GM13976 (cell line): ENCODE results near the gene EDN1.

ENCODE experiments used
- DNase-seq: peaks from one replicate; pipeline ENCODE4 v3.0.0; 2012; ENCODE audit warnings: low spot score
- CTCF ChIP-seq: IDR thresholded peaks from 2 replicates; pipeline ENCODE4 v1.5.1; 2012; ENCODE audit warnings: borderline replicate concordance, mild to moderate bottlenecking; ENCODE audit not compliant: insufficient read depth; ENCODE audit errors: extremely low read depth, missing control alignments, control extremely low read depth
- in situ Hi-C: fragments of 300-500 bp; cut with MboI; formaldehyde crosslinking; loops from one replicate; pipeline ENCODE4 v1.12.0; 2022; ENCODE audit warnings: low sequenced_read_pairs, mixed read lengths, inconsistent platforms; ENCODE audit not compliant: unreplicated experiment

The EDN1 gene

GRCh38 chr6:12277386-12277785, 12.8 kb upstream of the EDN1 start:
- DNase-seq = no peak
- no peak for TF ChIP-seq CTCF
- in situ Hi-C loops = loop anchor here (10.0 kb wide), 2 partner anchors 123 to 623 kb away; no protein-coding TSS in a partner anchor

DNA sequence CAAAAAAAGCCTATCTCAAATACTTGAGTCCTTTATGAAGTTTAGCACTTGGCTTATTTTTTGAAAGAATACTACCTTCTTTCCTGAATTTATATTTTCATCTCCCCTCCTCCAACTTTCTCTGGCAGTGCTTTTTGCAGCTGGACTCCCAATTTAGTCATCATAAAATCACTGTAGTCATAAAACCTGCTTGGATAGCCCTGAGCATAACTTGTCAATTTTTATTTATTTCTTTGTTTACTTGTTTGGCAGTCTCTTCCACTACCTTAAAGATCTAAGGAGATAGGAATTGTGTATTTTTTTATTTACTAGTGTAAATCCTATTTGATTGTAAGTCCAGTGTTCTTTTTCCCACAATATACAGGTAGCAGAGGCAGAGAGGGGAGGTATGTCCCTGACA, 11.2 kb upstream of the EDN1 start:
- no peak for DNase-seq
- in situ Hi-C loops = loop anchor here (10.0 kb wide), 2 partner anchors 124 to 624 kb away; no protein-coding TSS in a partner anchor
- no peak for TF ChIP-seq CTCF

- no peak for DNase-seq
- no peak for TF ChIP-seq CTCF
- in situ Hi-C loops = loop anchor here (10.0 kb wide), 2 partner anchors 125 to 625 kb away; no protein-coding TSS in a partner anchor
Measured at GRCh38 chr6:12279322-12280091, 10.7 kb upstream of the EDN1 start.

- TF ChIP-seq CTCF = no peak
- no peak for DNase-seq
- in situ Hi-C loops = no loop called here
Measured at GRCh38 chr6:12280458-12280857, 9.7 kb upstream of the EDN1 start.

DNA sequence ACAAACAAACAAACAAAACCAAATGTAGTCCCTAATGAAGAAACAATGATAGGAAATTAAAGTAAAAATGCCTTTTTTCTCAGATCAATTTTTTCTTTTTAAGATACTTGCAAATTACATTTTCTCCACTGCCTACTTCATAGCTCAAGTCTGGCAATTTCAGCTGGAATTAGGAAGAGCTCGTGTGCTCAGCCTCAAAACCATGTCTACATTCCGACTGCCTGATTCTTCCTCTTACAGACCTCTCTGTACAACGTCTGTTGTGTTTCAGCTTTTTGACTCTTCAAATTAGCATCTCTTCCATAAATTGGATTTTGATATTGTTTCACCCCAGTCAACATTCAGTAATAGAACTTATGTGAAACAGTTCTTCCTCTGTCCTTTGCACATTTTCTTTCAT, 9.3 kb upstream of the EDN1 start:
- DNase-seq = no peak
- TF ChIP-seq CTCF = no peak
- in situ Hi-C loops = no loop called here

DNA sequence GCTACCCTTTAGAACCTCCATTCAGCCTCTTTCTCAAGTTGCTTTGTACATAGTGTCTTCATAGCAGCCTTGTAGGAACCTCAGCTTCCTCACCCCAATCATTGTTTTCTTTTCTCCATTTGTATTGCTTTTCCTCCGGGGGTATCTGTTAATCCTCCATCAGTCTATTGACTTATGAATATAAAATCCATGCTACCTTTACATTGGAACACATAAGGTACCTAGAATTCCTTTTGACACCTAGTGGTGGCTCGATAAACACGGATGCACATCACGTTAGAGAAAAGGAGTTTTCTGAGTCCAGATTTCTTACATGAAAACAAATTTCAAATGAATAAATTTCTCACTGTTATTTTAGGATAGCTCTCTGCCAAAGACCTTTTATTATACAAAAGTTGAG, 6.3 kb upstream of the EDN1 start:
- in situ Hi-C loops = no loop called here
- TF ChIP-seq CTCF = no peak
- DNase-seq = no peak
